Erythroblast (primary cell): ENCODE measurements around the gene C11orf21.

Experiments
- GATA1 ChIP-seq: IDR thresholded peaks from 2 replicates; pipeline ENCODE4 v1.6.1; 2011; ENCODE audit warnings: low read depth, mild to moderate bottlenecking, control low read depth, low read length, moderate library complexity
- POLR2A ChIP-seq: IDR thresholded peaks from 2 replicates; pipeline ENCODE4 v1.6.1; 2011; ENCODE audit warnings: mild to moderate bottlenecking, low read length

GRCh38 chr11:2290351-2290841 is 11.3 kb downstream of the C11orf21 start:
- TF ChIP-seq POLR2A, result no peak
- TF ChIP-seq GATA1, result no peak
